HCT116 (cell line): Measurements from ENCODE around the gene FRRS1L.

ENCODE experiments used
- CTCF ChIP-seq, 3 experiments: fragments of 200-600 bp in 1 of 3; sonication (generic) in 1 of 3; IDR thresholded peaks in 2 of 3; conservative IDR thresholded peaks in 1 of 3; 2 replicates each; pipeline ENCODE4 v1.5.1; 2012 to 2017; ENCODE audit warnings: low read depth in 2 of 3, low read length in 2 of 3, antibody characterized with exemption in 1 of 3, borderline replicate concordance in 1 of 3, control low read depth in 1 of 3, mild to moderate bottlenecking in 1 of 3, mixed read lengths in 1 of 3, mixed run types in 1 of 3, moderate library complexity in 1 of 3; ENCODE audit not compliant: insufficient read depth in 1 of 3
- EGR1 ChIP-seq: IDR thresholded peaks from 2 replicates; pipeline ENCODE4 v1.6.1; 2012; ENCODE audit warnings: low read depth
- ELF1 ChIP-seq: IDR thresholded peaks from 2 replicates; pipeline ENCODE4 v1.6.1; 2012; ENCODE audit warnings: low read depth, borderline replicate concordance
- EZH2phosphoT487 ChIP-seq: fragments of 200-600 bp; IDR thresholded peaks from 2 replicates; pipeline ENCODE4 v1.6.1; 2018; ENCODE audit warnings: antibody characterized with exemption, borderline replicate concordance
- JUND ChIP-seq: IDR thresholded peaks from 2 replicates; pipeline ENCODE4 v1.6.1; 2012
- MAX ChIP-seq: IDR thresholded peaks from 2 replicates; pipeline ENCODE4 v1.6.1; 2012
- POLR2A ChIP-seq: IDR thresholded peaks from 2 replicates; pipeline ENCODE4 v1.7.0; 2011; ENCODE audit warnings: borderline replicate concordance; ENCODE audit not compliant: insufficient read depth, insufficient read length; ENCODE audit errors: extremely low read depth
- POLR2AphosphoS5 ChIP-seq: IDR thresholded peaks from 2 replicates; pipeline ENCODE4 v1.6.1; 2011; ENCODE audit warnings: mild to moderate bottlenecking, low read depth, low read length, moderate library complexity
- RAD21 ChIP-seq: IDR thresholded peaks from 2 replicates; pipeline ENCODE4 v1.6.1; 2012; ENCODE audit warnings: low read depth, mild to moderate bottlenecking
- SIN3A ChIP-seq: IDR thresholded peaks from 2 replicates; pipeline ENCODE4 v1.6.1; 2012; ENCODE audit warnings: low read depth
- TCF7L2 ChIP-seq: IDR thresholded peaks from 2 replicates; pipeline ENCODE4 v1.7.0; 2011; ENCODE audit warnings: borderline replicate concordance, inconsistent platforms; ENCODE audit not compliant: insufficient read depth, insufficient read length; ENCODE audit errors: extremely low read depth
- TF ChIP-seq, protein P1 (sequence below): IDR thresholded peaks from 2 replicates; pipeline ENCODE4 v1.6.1; 2012; ENCODE audit warnings: low read depth

DNA sequence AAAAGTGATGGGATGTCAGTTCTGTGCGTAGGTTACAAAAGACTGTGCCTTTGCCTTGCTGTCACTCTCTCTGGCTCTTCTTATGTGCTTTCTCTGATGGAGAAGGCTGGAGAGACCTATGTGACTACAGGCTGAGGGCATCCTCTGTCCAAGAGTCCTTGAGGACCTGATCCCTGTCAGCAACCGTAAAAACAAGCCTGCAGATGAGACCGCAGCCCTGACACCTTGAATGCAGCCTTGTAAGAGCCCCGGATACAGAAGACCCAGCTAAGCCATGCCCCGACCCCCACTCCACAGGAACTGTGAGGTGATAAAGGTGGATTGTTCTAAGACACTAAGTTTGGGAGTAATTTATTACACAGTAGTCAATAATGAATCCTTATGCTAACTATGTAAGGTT lies 32.6 kb upstream of the FRRS1L start:
- no peak for TF ChIP-seq ELF1
- TF ChIP-seq CTCF (IDR thresholded peaks at IDR 0.05 in 2 of 3, conservative IDR thresholded peaks at IDR 0.05 in 1 of 3; ENCODE audit: borderline replicate concordance in 1 of 3, insufficient read depth in 1 of 3, low read depth in 2 of 3, low read length in 2 of 3) = no peak
- TF ChIP-seq JUND = no peak
- no peak for TF ChIP-seq POLR2A
- no peak for TF ChIP-seq SIN3A
- TF ChIP-seq EZH2phosphoT487 = no peak
- TF ChIP-seq POLR2AphosphoS5 = no peak
- no peak for TF ChIP-seq EGR1
- TF ChIP-seq MAX = no peak
- no peak for TF ChIP-seq TCF7L2
- TF ChIP-seq, protein P1, sequence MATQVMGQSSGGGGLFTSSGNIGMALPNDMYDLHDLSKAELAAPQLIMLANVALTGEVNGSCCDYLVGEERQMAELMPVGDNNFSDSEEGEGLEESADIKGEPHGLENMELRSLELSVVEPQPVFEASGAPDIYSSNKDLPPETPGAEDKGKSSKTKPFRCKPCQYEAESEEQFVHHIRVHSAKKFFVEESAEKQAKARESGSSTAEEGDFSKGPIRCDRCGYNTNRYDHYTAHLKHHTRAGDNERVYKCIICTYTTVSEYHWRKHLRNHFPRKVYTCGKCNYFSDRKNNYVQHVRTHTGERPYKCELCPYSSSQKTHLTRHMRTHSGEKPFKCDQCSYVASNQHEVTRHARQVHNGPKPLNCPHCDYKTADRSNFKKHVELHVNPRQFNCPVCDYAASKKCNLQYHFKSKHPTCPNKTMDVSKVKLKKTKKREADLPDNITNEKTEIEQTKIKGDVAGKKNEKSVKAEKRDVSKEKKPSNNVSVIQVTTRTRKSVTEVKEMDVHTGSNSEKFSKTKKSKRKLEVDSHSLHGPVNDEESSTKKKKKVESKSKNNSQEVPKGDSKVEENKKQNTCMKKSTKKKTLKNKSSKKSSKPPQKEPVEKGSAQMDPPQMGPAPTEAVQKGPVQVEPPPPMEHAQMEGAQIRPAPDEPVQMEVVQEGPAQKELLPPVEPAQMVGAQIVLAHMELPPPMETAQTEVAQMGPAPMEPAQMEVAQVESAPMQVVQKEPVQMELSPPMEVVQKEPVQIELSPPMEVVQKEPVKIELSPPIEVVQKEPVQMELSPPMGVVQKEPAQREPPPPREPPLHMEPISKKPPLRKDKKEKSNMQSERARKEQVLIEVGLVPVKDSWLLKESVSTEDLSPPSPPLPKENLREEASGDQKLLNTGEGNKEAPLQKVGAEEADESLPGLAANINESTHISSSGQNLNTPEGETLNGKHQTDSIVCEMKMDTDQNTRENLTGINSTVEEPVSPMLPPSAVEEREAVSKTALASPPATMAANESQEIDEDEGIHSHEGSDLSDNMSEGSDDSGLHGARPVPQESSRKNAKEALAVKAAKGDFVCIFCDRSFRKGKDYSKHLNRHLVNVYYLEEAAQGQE = no peak
- TF ChIP-seq RAD21 = no peak
